HCT116 (cell line): Measurements from ENCODE around the gene GABRR3. TPM values are rescaled to one million over a fixed set of nuclear protein-coding genes. Genes with fewer than 3 reads are reported as not detected.

Experiments used
- ATAC-seq: fragments of 200-7000 bp; cut with Tn5 transposase; 2 replicates; pipeline ENCODE4 v1.9.1; 2020; ENCODE audit warnings: mild to moderate bottlenecking, moderate library complexity
- BruUV-seq: library from RNA; stranded (reverse); fragments of 400-500 nt; replicated peaks from 2 replicates; lab custom pipeline; 2021; lab: Mats Ljungman, UMichigan
- CTCF ChIA-PET: fragments of 300-600 bp; sonication (Branson Sonifier 250); formaldehyde crosslinking; loops from one replicate; lab custom pipeline; 2021; ENCODE audit warnings: antibody characterized with exemption; lab: Charles Lee
- POLR2A ChIA-PET: fragments of 300-600, 350-600 bp; sonication (Branson Sonifier 250); formaldehyde crosslinking; loops from one replicate; lab custom pipeline; 2021; ENCODE audit warnings: antibody characterized with exemption; lab: Charles Lee
- RAD21 ChIA-PET, 2 experiments: fragments of 300-600 bp; sonication (Branson Sonifier 250); formaldehyde crosslinking; loops; one replicate each; lab custom pipeline; 2023; ENCODE audit warnings: low total read pairs in 2 of 2; ENCODE audit not compliant: uncharacterized antibody in 2 of 2, unreplicated experiment in 2 of 2, low non-redundant PET in 1 of 2; lab: Charles Lee
- DNase-seq: peaks from one replicate; pipeline ENCODE4 v3.0.0-alpha.2; 2010; ENCODE audit warnings: low read depth, low spot score
- H2AFZ ChIP-seq: fragments of 200-600 bp; shearing (Covaris generic), sonication (generic); 2 replicates; pipeline ENCODE4 v1.6.1; 2017; ENCODE audit warnings: low read depth, mixed run types, mixed read lengths, antibody characterized with exemption, low read length; ENCODE audit not compliant: poor library complexity, severe bottlenecking
- H3K27ac ChIP-seq: 2 replicates; pipeline ENCODE4 v1.5.1; 2012; ENCODE audit warnings: low read depth, low read length
- H3K27me3 ChIP-seq: fragments of 200-600 bp; sonication (generic); 2 replicates; pipeline ENCODE4 v1.6.1; 2016; ENCODE audit warnings: mixed run types, low read length, mixed read lengths; ENCODE audit not compliant: insufficient read depth
- H3K36me3 ChIP-seq, 2 experiments: fragments of 200-500 bp in 1 of 2; fragments of 200-600 bp in 1 of 2; sonication (Bioruptor generic) in 1 of 2; sonication (generic) in 1 of 2; 2 replicates each; pipeline versions ENCODE4 v1.5.1 to v1.6.1; 2014 to 2016; ENCODE audit warnings: low read length in 2 of 2, inconsistent platforms in 1 of 2, mixed read lengths in 1 of 2, mixed run types in 1 of 2; ENCODE audit not compliant: insufficient read depth in 2 of 2, control insufficient read depth in 1 of 2
- H3K4me1 ChIP-seq, 2 experiments: fragments of 200-600 bp in 1 of 2; sonication (generic) in 1 of 2; 2 replicates each; pipeline versions ENCODE4 v1.5.1 to v1.6.1; 2012 to 2017; ENCODE audit warnings: low read length in 2 of 2, inconsistent platforms in 1 of 2, mild to moderate bottlenecking in 1 of 2, mixed read lengths in 1 of 2, mixed run types in 1 of 2, moderate library complexity in 1 of 2; ENCODE audit not compliant: insufficient read depth in 2 of 2, control insufficient read depth in 1 of 2
- H3K4me2 ChIP-seq: fragments of 200-600 bp; sonication (generic); 2 replicates; pipeline ENCODE4 v1.6.1; 2017; ENCODE audit warnings: mixed run types, low read length, mixed read lengths
- H3K4me3 ChIP-seq, 2 experiments: fragments of 200-600 bp in 1 of 2; sonication (generic) in 1 of 2; replicated peaks in 1 of 2; 2 replicates each; pipeline ENCODE4 v1.5.1; 2011 to 2016; ENCODE audit warnings: low read length in 2 of 2, control low read depth in 1 of 2, low read depth in 1 of 2, mild to moderate bottlenecking in 1 of 2, mixed read lengths in 1 of 2, mixed run types in 1 of 2
- H3K79me2 ChIP-seq: fragments of 200-600 bp; sonication (generic); 2 replicates; pipeline ENCODE4 v1.6.1; 2017; ENCODE audit warnings: mild to moderate bottlenecking, mixed run types, low read length, moderate library complexity, mixed read lengths; ENCODE audit not compliant: insufficient read depth
- H3K9ac ChIP-seq: fragments of 200-600 bp; sonication (generic); 2 replicates; pipeline ENCODE4 v1.6.1; 2016; ENCODE audit warnings: low read length, mixed read lengths
- H3K9me2 ChIP-seq: fragments of 200-600 bp; sonication (generic), shearing (Covaris generic); 2 replicates; pipeline ENCODE4 v1.6.1; 2017; ENCODE audit warnings: mixed run types, mild to moderate bottlenecking, moderate library complexity; ENCODE audit not compliant: insufficient read depth
- H3K9me3 ChIP-seq, 2 experiments: fragments of 200-500 bp in 1 of 2; fragments of 200-600 bp in 1 of 2; sonication (Bioruptor generic) in 1 of 2; sonication (generic) in 1 of 2; 2 replicates each; pipeline ENCODE4 v1.6.1; 2014 to 2017; ENCODE audit warnings: low read length in 2 of 2, mixed read lengths in 2 of 2, inconsistent platforms in 1 of 2, low read depth in 1 of 2, mild to moderate bottlenecking in 1 of 2, mixed run types in 1 of 2, moderate library complexity in 1 of 2; ENCODE audit not compliant: control insufficient read depth in 1 of 2, insufficient read depth in 1 of 2
- H4K20me1 ChIP-seq: fragments of 200-600 bp; sonication (generic), shearing (Covaris generic); 2 replicates; pipeline ENCODE4 v1.6.1; 2017; ENCODE audit warnings: mixed run types, mild to moderate bottlenecking, moderate library complexity; ENCODE audit not compliant: insufficient read depth
- CEBPB ChIP-seq: IDR thresholded peaks from 2 replicates; pipeline ENCODE4 v1.6.1; 2012; ENCODE audit warnings: low read depth
- CTCF ChIP-seq, 3 experiments: fragments of 200-600 bp in 1 of 3; sonication (generic) in 1 of 3; IDR thresholded peaks in 2 of 3; conservative IDR thresholded peaks in 1 of 3; 2 replicates each; pipeline ENCODE4 v1.5.1; 2012 to 2017; ENCODE audit warnings: low read depth in 2 of 3, low read length in 2 of 3, antibody characterized with exemption in 1 of 3, borderline replicate concordance in 1 of 3, control low read depth in 1 of 3, mild to moderate bottlenecking in 1 of 3, mixed read lengths in 1 of 3, mixed run types in 1 of 3, moderate library complexity in 1 of 3; ENCODE audit not compliant: insufficient read depth in 1 of 3
- EZH2 ChIP-seq: fragments of 200-600 bp; sonication (generic); IDR thresholded peaks from 2 replicates; pipeline ENCODE4 v1.6.1; 2017; ENCODE audit warnings: antibody characterized with exemption, mixed run types
- EZH2phosphoT487 ChIP-seq: fragments of 200-600 bp; IDR thresholded peaks from 2 replicates; pipeline ENCODE4 v1.6.1; 2018; ENCODE audit warnings: antibody characterized with exemption, borderline replicate concordance
- POLR2A ChIP-seq: IDR thresholded peaks from 2 replicates; pipeline ENCODE4 v1.7.0; 2011; ENCODE audit warnings: borderline replicate concordance; ENCODE audit not compliant: insufficient read depth, insufficient read length; ENCODE audit errors: extremely low read depth
- POLR2AphosphoS5 ChIP-seq: IDR thresholded peaks from 2 replicates; pipeline ENCODE4 v1.6.1; 2011; ENCODE audit warnings: mild to moderate bottlenecking, low read depth, low read length, moderate library complexity
- SRF ChIP-seq: IDR thresholded peaks from 2 replicates; pipeline ENCODE4 v1.6.1; 2012; ENCODE audit warnings: low read depth
- YY1 ChIP-seq: IDR thresholded peaks from 2 replicates; pipeline ENCODE4 v1.6.1; 2011; ENCODE audit warnings: low read length, low read depth, moderate library complexity, mild to moderate bottlenecking; ENCODE audit not compliant: insufficient replicate concordance; ENCODE audit errors: extremely low read depth
- ZFX ChIP-seq: fragments of 450-650 bp; IDR thresholded peaks from 2 replicates; pipeline ENCODE4 v1.6.1; 2017
- ZNF274 ChIP-seq: fragments of 200-500 bp; sonication (Bioruptor generic); IDR thresholded peaks from 2 replicates; pipeline ENCODE4 v1.6.1; 2014; ENCODE audit warnings: mild to moderate bottlenecking, low read depth, low read length, inconsistent platforms
- intact Hi-C: fragments of 100-400 bp; cut with micrococcal nuclease; formaldehyde crosslinking; loops from 2 replicates; pipeline ENCODE4 v1.10.0; 2022
- total RNA-seq: library from RNA; stranded (reverse); gene quantifications from one replicate; pipeline ENCODE4 v1.2.1, GENCODE V29; 2021; ENCODE audit not compliant: unreplicated experiment
- TF ChIP-seq, protein P1 (sequence below): IDR thresholded peaks from 2 replicates; pipeline ENCODE4 v1.6.1; 2011; ENCODE audit warnings: mild to moderate bottlenecking, low read length, moderate library complexity; ENCODE audit not compliant: insufficient replicate concordance; ENCODE audit errors: extremely low read depth

Gene GABRR3
- total RNA-seq, 1 experiment from 2014 or later = not detected

DNA sequence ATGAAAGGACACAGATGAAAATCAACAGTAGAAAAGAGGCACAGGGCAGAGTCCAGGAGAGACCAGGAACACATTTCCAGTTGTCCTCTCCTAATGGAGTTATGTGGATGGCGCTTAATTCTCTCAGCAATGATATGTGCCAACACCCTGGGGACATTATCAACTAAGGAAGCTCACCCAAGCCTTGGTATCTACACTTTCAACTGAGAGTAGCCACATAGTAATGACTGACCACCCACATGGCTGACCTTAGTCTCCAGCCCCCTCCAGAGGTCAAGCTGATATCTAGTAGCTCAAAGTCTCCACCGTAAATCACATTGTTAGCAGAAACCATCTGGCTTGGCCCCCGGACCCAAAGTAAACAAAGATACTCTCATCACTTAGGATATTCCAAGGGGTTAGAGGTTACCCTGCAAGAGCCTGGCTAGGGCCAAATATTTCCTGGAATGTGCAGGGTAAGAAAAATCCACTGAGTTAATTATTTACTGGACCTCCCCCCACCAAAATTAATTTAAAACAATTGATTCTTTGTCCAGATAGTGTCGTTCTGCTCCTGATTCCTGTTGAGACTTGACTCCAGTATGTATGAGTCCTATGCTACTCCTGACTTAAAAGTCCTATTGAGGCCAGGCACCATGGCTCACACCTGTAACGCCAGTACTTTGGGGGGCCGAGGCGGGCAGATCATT is 24.8 kb downstream of the GABRR3 start:
- H3K4me1 ChIP-seq = peaks cover 0 to 11% of the 10 kb centered on the region in 2 experiments; a peak in 2 of 4 replicates
- CTCF ChIA-PET = no interaction called here
- intact Hi-C loops = no loop called here

More for the DNA sequence above, 24.8 kb downstream of the GABRR3 start:
- H3K9me2 ChIP-seq = no peaks in the 10 kb centered on the region
- H3K4me3 ChIP-seq = no peak overlapping the region
- H2AFZ ChIP-seq = no peak overlapping the region
- TF ChIP-seq EZH2 = no peak
- TF ChIP-seq EZH2phosphoT487 = no peak
- TF ChIP-seq POLR2A = no peak
- no peak for TF ChIP-seq CEBPB
- no peak for TF ChIP-seq YY1
- no peak for TF ChIP-seq ZNF274
- TF ChIP-seq ZFX = no peak
- TF ChIP-seq, protein P1, sequence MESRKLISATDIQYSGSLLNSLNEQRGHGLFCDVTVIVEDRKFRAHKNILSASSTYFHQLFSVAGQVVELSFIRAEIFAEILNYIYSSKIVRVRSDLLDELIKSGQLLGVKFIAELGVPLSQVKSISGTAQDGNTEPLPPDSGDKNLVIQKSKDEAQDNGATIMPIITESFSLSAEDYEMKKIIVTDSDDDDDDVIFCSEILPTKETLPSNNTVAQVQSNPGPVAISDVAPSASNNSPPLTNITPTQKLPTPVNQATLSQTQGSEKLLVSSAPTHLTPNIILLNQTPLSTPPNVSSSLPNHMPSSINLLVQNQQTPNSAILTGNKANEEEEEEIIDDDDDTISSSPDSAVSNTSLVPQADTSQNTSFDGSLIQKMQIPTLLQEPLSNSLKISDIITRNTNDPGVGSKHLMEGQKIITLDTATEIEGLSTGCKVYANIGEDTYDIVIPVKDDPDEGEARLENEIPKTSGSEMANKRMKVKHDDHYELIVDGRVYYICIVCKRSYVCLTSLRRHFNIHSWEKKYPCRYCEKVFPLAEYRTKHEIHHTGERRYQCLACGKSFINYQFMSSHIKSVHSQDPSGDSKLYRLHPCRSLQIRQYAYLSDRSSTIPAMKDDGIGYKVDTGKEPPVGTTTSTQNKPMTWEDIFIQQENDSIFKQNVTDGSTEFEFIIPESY = no peak
- TF ChIP-seq SRF = no peak
- TF ChIP-seq CTCF (IDR thresholded peaks at IDR 0.05 in 2 of 3, conservative IDR thresholded peaks at IDR 0.05 in 1 of 3; ENCODE audit: borderline replicate concordance in 1 of 3, insufficient read depth in 1 of 3, low read depth in 2 of 3, low read length in 2 of 3) = no peak
- TF ChIP-seq POLR2AphosphoS5 = no peak
- no peaks in the 10 kb centered on the region for H3K9me3 ChIP-seq
- H3K79me2 ChIP-seq = no peaks in the 10 kb centered on the region
- H3K4me2 ChIP-seq = no peak overlapping the region
- H3K9ac ChIP-seq = no peak overlapping the region
- RAD21 ChIA-PET = no interaction called here
- H4K20me1 ChIP-seq = no peaks in the 10 kb centered on the region
- H3K27me3 ChIP-seq = no peaks in the 10 kb centered on the region
- DNase-seq (no peak), ATAC-seq (no peak)
- no peaks in the 10 kb centered on the region for H3K36me3 ChIP-seq
- POLR2A ChIA-PET = no interaction called here
- BruUV-seq = no TSS peak
- H3K27ac ChIP-seq = no peak overlapping the region
